Measurements from ENCODE around the gene DSN1.

The DSN1 gene

DNA sequence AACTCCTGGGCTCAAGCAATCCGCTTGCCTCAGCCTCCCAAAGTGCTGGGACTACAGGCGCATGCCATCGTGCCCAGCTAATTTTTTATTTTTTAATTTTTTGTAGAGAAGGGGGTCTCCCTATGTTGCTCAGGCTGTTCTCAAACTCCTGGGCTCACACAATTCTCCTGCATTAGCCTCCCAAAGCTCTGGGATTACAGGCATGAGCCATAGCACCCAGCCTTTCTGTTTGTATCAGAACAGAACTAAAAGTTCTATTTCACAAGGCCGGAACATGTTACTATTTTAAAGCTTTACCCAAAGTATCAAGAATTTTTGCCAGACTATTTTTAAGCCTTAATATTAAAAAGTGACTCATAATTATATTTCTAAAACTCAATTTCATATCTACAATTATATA lies 70.0 kb downstream of the DSN1 start:
- no peak overlapping the region for H3K4me3 ChIP-seq (ENCODE audit: low read length, poor library complexity, severe bottlenecking)
- no peaks in the 10 kb centered on the region for H3K9me3 ChIP-seq (ENCODE audit: insufficient read depth, low read depth, low read length)
- H2AFZ ChIP-seq (ENCODE audit: low read length) = no peak overlapping the region
- no peaks in the 10 kb centered on the region for H3K4me1 ChIP-seq (ENCODE audit: insufficient read depth, low read length, poor library complexity, severe bottlenecking)
- H3K79me2 ChIP-seq (ENCODE audit: insufficient read depth, low read length) = no peaks in the 10 kb centered on the region
- H4K20me1 ChIP-seq (ENCODE audit: insufficient read depth, low read length, poor library complexity, severe bottlenecking) = no peaks in the 10 kb centered on the region
- no peaks in the 10 kb centered on the region for H3K36me3 ChIP-seq (ENCODE audit: insufficient read depth, low read length)
- no peak overlapping the region for H3K4me2 ChIP-seq (ENCODE audit: low read depth, low read length, poor library complexity, severe bottlenecking)
- TF ChIP-seq CTCF (conservative IDR thresholded peaks at IDR 0.05; ENCODE audit: low read length) (no peak), EZH2phosphoT487 (IDR thresholded peaks at IDR 0.05; ENCODE audit: borderline replicate concordance) (no peak)
- H3K9me2 ChIP-seq (replicated peaks; ENCODE audit: low read depth, low read length) = no peaks in the 10 kb centered on the region
- no peaks in the 10 kb centered on the region for H3F3A ChIP-seq (ENCODE audit: low read depth)
- no peak overlapping the region for H3K9ac ChIP-seq (ENCODE audit: low read depth, low read length, poor library complexity, severe bottlenecking)
- no peaks in the 10 kb centered on the region for H3K27me3 ChIP-seq (ENCODE audit: insufficient read depth, low read length, poor library complexity, severe bottlenecking)

All from Loucy (cell line).